CD4-positive, alpha-beta T cell (primary cell): ENCODE measurements around the gene HEPACAM. TPM values are rescaled to one million over a fixed set of nuclear protein-coding genes. Genes with fewer than 3 reads are reported as not detected.

Source experiments
- ATAC-seq: fragments of 200-7000 bp; cut with Tn5 transposase; one replicate; pipeline ENCODE4 v1.10.0; 2022; ENCODE audit warnings: mild to moderate bottlenecking; ENCODE audit not compliant: poor library complexity
- CTCF ChIA-PET: fragments of 350-600 bp; sonication (Branson Sonifier 250); formaldehyde crosslinking; loops from one replicate; lab custom pipeline; 2021; ENCODE audit warnings: antibody characterized with exemption, inconsistent platforms; lab: Charles Lee
- POLR2A ChIA-PET: fragments of 350-600 bp; sonication (Branson Sonifier 250); formaldehyde crosslinking; loops from one replicate; lab custom pipeline; 2021; ENCODE audit warnings: antibody characterized with exemption, inconsistent platforms; lab: Charles Lee
- DNase-seq, 14 experiments: peaks; one replicate each; pipeline ENCODE4 v3.0.0-alpha.2; 2013 to 2020; ENCODE audit warnings: mixed read lengths in 2 of 14
- H3K27ac ChIP-seq, 2 donors: one replicate each; pipeline versions ENCODE4 v1.5.1 to v1.7.0; 2013; ENCODE audit warnings: low read length in 2 of 2, low read depth in 1 of 2, mild to moderate bottlenecking in 1 of 2
- H3K27me3 ChIP-seq, 2 experiments: 1 replicate in 1 of 2; 2 replicates in 1 of 2; pipeline versions ENCODE4 v1.6.1 to v1.7.0; 2013; ENCODE audit warnings: low read length in 2 of 2, control low read depth in 1 of 2, mild to moderate bottlenecking in 1 of 2, moderate library complexity in 1 of 2; ENCODE audit not compliant: insufficient read depth in 2 of 2, control insufficient read depth in 1 of 2
- H3K36me3 ChIP-seq: one replicate; pipeline ENCODE4 v1.6.1; 2013; ENCODE audit warnings: low read length, control low read depth; ENCODE audit not compliant: insufficient read depth
- H3K4me1 ChIP-seq: one replicate; pipeline ENCODE4 v1.6.1; 2013; ENCODE audit warnings: low read length, control low read depth; ENCODE audit not compliant: insufficient read depth
- H3K4me3 ChIP-seq: one replicate; pipeline ENCODE4 v1.5.1; 2013; ENCODE audit warnings: mild to moderate bottlenecking, low read length, moderate library complexity
- H3K9me3 ChIP-seq, 2 experiments: 1 replicate in 1 of 2; 2 replicates in 1 of 2; pipeline versions ENCODE4 v1.6.1 to v1.7.0; 2013; ENCODE audit warnings: low read length in 2 of 2, mild to moderate bottlenecking in 2 of 2, control low read depth in 1 of 2, moderate library complexity in 1 of 2; ENCODE audit not compliant: control insufficient read depth in 1 of 2, insufficient read depth in 1 of 2
- H3K27ac Mint-ChIP-seq: one replicate; pipeline ENCODE4 v1.8.0; 2020; ENCODE audit warnings: mixed read lengths
- H3K27me3 Mint-ChIP-seq: one replicate; pipeline ENCODE4 v1.8.0; 2021; ENCODE audit warnings: mixed read lengths
- H3K36me3 Mint-ChIP-seq: one replicate; pipeline ENCODE4 v1.8.0; 2021; ENCODE audit warnings: low read depth, mixed read lengths
- H3K4me1 Mint-ChIP-seq: one replicate; pipeline ENCODE4 v1.8.0; 2021; ENCODE audit warnings: low read depth, mixed read lengths
- H3K4me3 Mint-ChIP-seq: one replicate; pipeline ENCODE4 v1.8.0; 2020; ENCODE audit warnings: mild to moderate bottlenecking, mixed read lengths
- H3K9me3 Mint-ChIP-seq: one replicate; pipeline ENCODE4 v1.8.0; 2020; ENCODE audit warnings: mixed read lengths
- intact Hi-C, 2 experiments: fragments of 100-400 bp; cut with DNase I in 1 of 2; cut with micrococcal nuclease in 1 of 2; formaldehyde crosslinking; loops; one replicate each; pipeline versions ENCODE4 v1.15.1 to v1.9.0; 2023 to 2025; cut with DNase I, micrococcal nuclease
- total RNA-seq, 174 experiments: library from RNA in 2 of 174; stranded (reverse) in 2 of 174; gene quantifications; one replicate each; pipeline ENCODE4 v1.2.3 and lab custom pipeline; 2021 to 2026
- TF ChIP-seq, protein P1 (sequence below): fragments of 200-600 bp; IDR thresholded peaks from one replicate; pipeline ENCODE4 v1.8.0; 2022; ENCODE audit warnings: antibody characterized with exemption, mild to moderate bottlenecking

HEPACAM gene
- total RNA-seq, 2 experiments from 2014 or later = not detected

DNA sequence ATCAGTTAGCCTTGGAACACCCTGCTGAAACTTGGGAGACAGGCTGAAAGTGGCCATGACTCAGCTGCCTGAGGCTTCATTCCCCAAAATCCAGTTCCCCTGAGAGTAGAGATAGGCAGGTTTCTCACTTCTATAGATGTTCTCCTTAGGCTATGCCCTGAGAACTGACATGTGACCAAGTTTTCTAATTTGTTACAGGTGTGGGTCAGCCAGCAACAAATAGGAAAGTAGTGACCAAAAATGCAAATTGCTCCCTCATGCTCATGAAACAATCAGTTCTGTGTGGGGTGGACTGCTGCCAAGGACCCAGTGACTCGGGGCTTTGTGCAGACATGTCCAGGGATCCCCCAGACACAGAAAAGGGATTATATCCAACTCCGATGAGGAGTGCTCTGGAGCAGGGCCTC lies 10.9 kb upstream of the HEPACAM start:
- H3K4me3 Mint-ChIP-seq = no peak overlapping the region
- H3K4me1 Mint-ChIP-seq = peaks cover 31% of the 10 kb centered on the region
- H3K36me3 ChIP-seq = no peaks in the 10 kb centered on the region
- ATAC-seq = no peak
- no peaks in the 10 kb centered on the region for H3K27me3 ChIP-seq
- H3K27ac Mint-ChIP-seq = no peak overlapping the region
- no peaks in the 10 kb centered on the region for H3K9me3 Mint-ChIP-seq
- TF ChIP-seq, protein P1, sequence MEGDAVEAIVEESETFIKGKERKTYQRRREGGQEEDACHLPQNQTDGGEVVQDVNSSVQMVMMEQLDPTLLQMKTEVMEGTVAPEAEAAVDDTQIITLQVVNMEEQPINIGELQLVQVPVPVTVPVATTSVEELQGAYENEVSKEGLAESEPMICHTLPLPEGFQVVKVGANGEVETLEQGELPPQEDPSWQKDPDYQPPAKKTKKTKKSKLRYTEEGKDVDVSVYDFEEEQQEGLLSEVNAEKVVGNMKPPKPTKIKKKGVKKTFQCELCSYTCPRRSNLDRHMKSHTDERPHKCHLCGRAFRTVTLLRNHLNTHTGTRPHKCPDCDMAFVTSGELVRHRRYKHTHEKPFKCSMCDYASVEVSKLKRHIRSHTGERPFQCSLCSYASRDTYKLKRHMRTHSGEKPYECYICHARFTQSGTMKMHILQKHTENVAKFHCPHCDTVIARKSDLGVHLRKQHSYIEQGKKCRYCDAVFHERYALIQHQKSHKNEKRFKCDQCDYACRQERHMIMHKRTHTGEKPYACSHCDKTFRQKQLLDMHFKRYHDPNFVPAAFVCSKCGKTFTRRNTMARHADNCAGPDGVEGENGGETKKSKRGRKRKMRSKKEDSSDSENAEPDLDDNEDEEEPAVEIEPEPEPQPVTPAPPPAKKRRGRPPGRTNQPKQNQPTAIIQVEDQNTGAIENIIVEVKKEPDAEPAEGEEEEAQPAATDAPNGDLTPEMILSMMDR = no peak
- DNase-seq = no peak
- no peak overlapping the region for H3K27ac ChIP-seq
- ChIA-PET CTCF (no interaction called here), POLR2A (no interaction called here)
- no peak overlapping the region for H3K4me3 ChIP-seq
- H3K4me1 ChIP-seq = peaks cover 34% of the 10 kb centered on the region
- no peaks in the 10 kb centered on the region for H3K9me3 ChIP-seq
- H3K36me3 Mint-ChIP-seq = no peaks in the 10 kb centered on the region
- no peaks in the 10 kb centered on the region for H3K27me3 Mint-ChIP-seq
- intact Hi-C loops = no loop called here

DNA sequence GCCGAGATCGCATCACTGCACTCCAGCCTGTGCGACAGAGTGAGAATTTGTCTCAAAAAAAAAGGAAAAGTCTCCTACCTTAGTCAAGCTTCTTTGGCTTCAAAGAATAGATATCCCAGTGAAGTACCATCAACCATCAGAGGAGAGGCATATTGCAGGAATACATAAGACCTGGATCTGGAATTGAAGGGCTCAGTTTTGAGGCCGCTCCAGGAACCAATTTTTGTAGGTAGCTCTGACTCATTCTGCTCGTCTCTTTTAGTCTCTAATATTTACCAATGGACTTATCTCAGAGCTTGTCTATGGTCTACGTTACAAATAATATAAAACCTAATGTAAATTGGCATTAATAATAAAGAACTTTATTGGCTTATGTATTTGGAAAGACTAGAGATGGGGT lies 10.0 kb upstream of the HEPACAM start:
- no peak for ATAC-seq
- Mint-ChIP-seq H3K9me3 (no peaks in the 10 kb centered on the region), H3K27me3 (no peaks in the 10 kb centered on the region), H3K36me3 (no peaks in the 10 kb centered on the region), H3K4me3 (no peak overlapping the region), H3K4me1 (peaks cover 31% of the 10 kb centered on the region), H3K27ac (no peak overlapping the region)
- Histone ChIP-seq H3K36me3 (no peaks in the 10 kb centered on the region), H3K27ac (no peak overlapping the region), H3K27me3 (no peaks in the 10 kb centered on the region), H3K4me1 (peaks cover 26% of the 10 kb centered on the region), H3K4me3 (no peak overlapping the region), H3K9me3 (no peaks in the 10 kb centered on the region)
- ChIA-PET CTCF (no interaction called here), POLR2A (no interaction called here)
- TF ChIP-seq, protein P1 = no peak
- intact Hi-C loops = no loop called here
- no peak for DNase-seq

DNA sequence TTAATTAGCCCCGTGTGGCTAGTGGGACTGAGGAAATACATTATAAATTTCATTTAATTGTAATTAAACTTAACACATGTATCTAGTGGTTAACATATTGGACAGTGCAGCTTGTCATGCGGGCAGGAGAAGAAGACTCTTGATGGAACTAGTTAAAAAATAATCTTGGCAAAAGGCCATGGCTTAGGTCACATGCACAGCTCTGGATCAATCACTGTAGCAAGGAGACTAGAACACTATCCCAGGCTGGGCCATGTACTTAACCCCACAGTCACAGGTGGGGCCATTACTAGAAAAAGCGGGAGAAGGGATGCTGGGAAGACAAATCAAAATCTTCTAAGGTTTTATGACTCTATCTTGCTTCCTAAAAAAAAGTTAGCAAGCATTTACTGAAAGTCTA lies 8.7 kb upstream of the HEPACAM start:
- ATAC-seq (no peak), DNase-seq (no peak)
- Histone ChIP-seq H3K36me3 (no peaks in the 10 kb centered on the region), H3K27me3 (no peaks in the 10 kb centered on the region), H3K4me1 (peaks cover 14% of the 10 kb centered on the region), H3K9me3 (no peaks in the 10 kb centered on the region), H3K27ac (no peak overlapping the region), H3K4me3 (no peak overlapping the region)
- Mint-ChIP-seq H3K36me3 (no peaks in the 10 kb centered on the region), H3K4me3 (no peak overlapping the region), H3K27ac (no peak overlapping the region), H3K27me3 (no peaks in the 10 kb centered on the region), H3K9me3 (no peaks in the 10 kb centered on the region), H3K4me1 (peaks cover 31% of the 10 kb centered on the region)
- intact Hi-C loops = loop anchor here in 1 of 2 experiments (5.0 kb wide), 1 partner anchor 62 kb away; no protein-coding TSS in a partner anchor
- ChIA-PET CTCF (interaction anchor here (0.6 to 1.0 kb wide), 2 partner anchors 68 to 1372 kb away, joined by 3 to 4 read pairs; no protein-coding TSS in a partner anchor), POLR2A (interaction anchor here (1.7 kb wide), 1 partner anchor 9 kb away, joined by 8 read pairs; the partner anchor contains the start of gene CCDC15)
- TF ChIP-seq, protein P1 = no peak
